Measurements from ENCODE around the gene ATP2B3.

DNA sequence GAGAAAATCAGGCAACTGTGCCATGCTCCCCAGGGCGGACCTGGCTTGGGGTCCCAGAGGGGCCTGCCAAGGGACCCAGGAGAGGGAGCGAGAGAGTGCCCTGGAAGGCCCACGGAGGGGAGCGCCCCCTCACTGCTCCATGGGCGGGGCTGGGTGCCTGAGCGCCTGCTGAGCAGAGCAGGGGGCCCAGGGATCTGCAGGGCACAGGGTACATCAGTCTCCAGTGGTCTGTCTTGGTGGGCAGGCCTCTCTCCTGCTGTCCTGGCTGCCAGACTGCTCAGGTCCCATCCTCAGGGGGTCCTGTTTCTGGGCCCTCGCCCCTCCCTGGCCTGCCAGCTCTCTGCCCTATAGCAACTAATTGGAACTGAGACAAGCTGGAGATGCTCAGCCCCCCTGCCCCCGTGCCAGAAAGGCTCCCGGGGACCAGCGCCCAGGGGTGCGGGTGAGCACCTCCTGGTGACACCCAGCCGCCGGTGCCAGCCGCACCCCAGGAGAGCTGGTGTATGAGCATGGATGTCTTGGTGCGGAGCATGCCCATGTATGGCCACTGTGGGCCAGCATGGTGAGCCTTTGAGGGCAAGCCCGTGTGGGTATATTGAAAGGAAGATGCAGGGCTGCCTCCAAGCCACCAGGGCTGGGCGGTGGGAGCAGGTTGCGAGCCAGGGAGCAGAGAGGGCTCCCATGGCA is 21.4 kb upstream of the ATP2B3 start:
- TF ChIP-seq EZH2 (IDR thresholded peaks at IDR 0.05) = no peak
- no peak for TF ChIP-seq FOXP2 (optimal IDR thresholded peaks at IDR 0.05; ENCODE audit: control extremely low read depth, extremely low read length, insufficient read depth)

Measured in SK-N-MC (cell line).